Measurements from ENCODE around the gene CPS1. TPM values are rescaled to one million over a fixed set of nuclear protein-coding genes. Genes with fewer than 3 reads are reported as not detected.

CPS1 gene
- total RNA-seq, 1 experiment from 2014 or later, result 14.2 TPM

DNA sequence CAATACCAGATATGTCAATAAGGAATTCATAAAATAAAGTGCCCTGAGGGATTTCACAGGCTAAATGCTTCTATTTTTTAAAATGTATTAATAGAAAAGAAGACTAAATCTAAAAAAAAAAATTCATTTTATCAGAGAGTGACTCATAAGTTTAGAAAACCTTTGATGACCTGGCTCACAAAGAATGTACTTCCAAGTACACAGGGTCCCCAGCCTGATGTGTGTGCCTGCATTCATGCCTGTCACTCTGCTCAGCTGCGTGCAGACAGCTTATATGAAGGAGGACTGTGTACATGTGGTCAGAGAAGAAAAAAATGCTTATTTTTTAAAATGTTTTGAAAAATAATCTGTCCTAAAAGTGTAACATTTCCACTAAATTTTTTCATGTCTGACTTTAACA lies 3.0 kb upstream of the CPS1 start:
- H3K4me2 ChIP-seq (ENCODE audit: insufficient read depth, insufficient read length, low read length), result no peak overlapping the region
- H3K18ac ChIP-seq (ENCODE audit: insufficient read length, low read depth, low read length), result no peak overlapping the region
- Mint-ChIP-seq H3K4me3 (no peak overlapping the region), H3K4me1 (peaks cover 24 to 26% of the 10 kb centered on the region in 2 experiments), H3K36me3 (ENCODE audit: insufficient read depth in 1 of 3, low read depth in 3 of 3) (no peaks in the 10 kb centered on the region), H3K27me3 (ENCODE audit: low read depth) (no peaks in the 10 kb centered on the region), H3K27ac (no peak overlapping the region), H3K9me3 (no peaks in the 10 kb centered on the region)
- H4K91ac ChIP-seq (ENCODE audit: insufficient read length, low read depth, low read length), result no peak overlapping the region
- H2BK5ac ChIP-seq (ENCODE audit: insufficient read length, low read length), result no peak overlapping the region
- no peak for DNase-seq
- no peak overlapping the region for H3K4ac ChIP-seq (ENCODE audit: low read depth, low read length)
- peaks cover 2% of the 10 kb centered on the region; the same call in 1 of the 2 replicates for H3K4me1 ChIP-seq (ENCODE audit: insufficient read depth, low read length)
- H3K79me2 ChIP-seq (ENCODE audit: insufficient read depth, low read length), result no peaks in the 10 kb centered on the region
- no peak overlapping the region for H3K23ac ChIP-seq (ENCODE audit: insufficient read length, low read depth, low read length)
- no peak overlapping the region for H3K9ac ChIP-seq (ENCODE audit: extremely low read depth, insufficient read length, low read length)
- H3K79me1 ChIP-seq (ENCODE audit: insufficient read depth, low read depth, low read length, poor library complexity, severe bottlenecking), result no peaks in the 10 kb centered on the region
- no peak overlapping the region for H2BK12ac ChIP-seq (ENCODE audit: insufficient read length, low read depth, low read length)
- TF ChIP-seq, protein P1, sequence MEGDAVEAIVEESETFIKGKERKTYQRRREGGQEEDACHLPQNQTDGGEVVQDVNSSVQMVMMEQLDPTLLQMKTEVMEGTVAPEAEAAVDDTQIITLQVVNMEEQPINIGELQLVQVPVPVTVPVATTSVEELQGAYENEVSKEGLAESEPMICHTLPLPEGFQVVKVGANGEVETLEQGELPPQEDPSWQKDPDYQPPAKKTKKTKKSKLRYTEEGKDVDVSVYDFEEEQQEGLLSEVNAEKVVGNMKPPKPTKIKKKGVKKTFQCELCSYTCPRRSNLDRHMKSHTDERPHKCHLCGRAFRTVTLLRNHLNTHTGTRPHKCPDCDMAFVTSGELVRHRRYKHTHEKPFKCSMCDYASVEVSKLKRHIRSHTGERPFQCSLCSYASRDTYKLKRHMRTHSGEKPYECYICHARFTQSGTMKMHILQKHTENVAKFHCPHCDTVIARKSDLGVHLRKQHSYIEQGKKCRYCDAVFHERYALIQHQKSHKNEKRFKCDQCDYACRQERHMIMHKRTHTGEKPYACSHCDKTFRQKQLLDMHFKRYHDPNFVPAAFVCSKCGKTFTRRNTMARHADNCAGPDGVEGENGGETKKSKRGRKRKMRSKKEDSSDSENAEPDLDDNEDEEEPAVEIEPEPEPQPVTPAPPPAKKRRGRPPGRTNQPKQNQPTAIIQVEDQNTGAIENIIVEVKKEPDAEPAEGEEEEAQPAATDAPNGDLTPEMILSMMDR (conservative IDR thresholded peaks at IDR 0.05), result no peak
- no peaks in the 10 kb centered on the region for H3K9me3 ChIP-seq (ENCODE audit: control insufficient read depth, low read depth, low read length)
- WGBS (ENCODE audit: extremely low coverage, insufficient read length, low lambda C conversion rate), result no CpG with 5 or more reads among the region's 1 CpG
- no peak overlapping the region for H2BK20ac ChIP-seq (ENCODE audit: low read depth, low read length, poor library complexity, severe bottlenecking)
- H2BK15ac ChIP-seq (ENCODE audit: low read depth, low read length), result no peak overlapping the region
- no peak overlapping the region for H3K14ac ChIP-seq (ENCODE audit: insufficient read depth, low read length)
- no peak overlapping the region for H3K56ac ChIP-seq (ENCODE audit: insufficient read length, low read depth, low read length)
- H2BK120ac ChIP-seq (ENCODE audit: low read depth, low read length, poor library complexity, severe bottlenecking), result no peak overlapping the region
- no peak overlapping the region for H4K8ac ChIP-seq (replicated peaks; ENCODE audit: insufficient read length, low read depth, low read length)
- H2AFZ ChIP-seq (ENCODE audit: low read length), result no peak overlapping the region
- H3K23me2 ChIP-seq (ENCODE audit: insufficient read length, low read depth, low read length, poor library complexity, severe bottlenecking), result no peaks in the 10 kb centered on the region
- H4K5ac ChIP-seq (ENCODE audit: insufficient read length, low read depth, low read length), result no peak overlapping the region
- no peak overlapping the region for H3T11ph ChIP-seq (ENCODE audit: low read length)
- H2AK5ac ChIP-seq (ENCODE audit: insufficient read length, low read length), result no peak overlapping the region
- no peaks in the 10 kb centered on the region for H3K27me3 ChIP-seq (ENCODE audit: insufficient read depth, low read length)
- H3K27ac ChIP-seq (ENCODE audit: insufficient read length, low read depth, low read length), result no peak overlapping the region
- H4K20me1 ChIP-seq (ENCODE audit: control insufficient read depth, insufficient read depth, insufficient read length), result no peaks in the 10 kb centered on the region

Measured in H9 (cell line).